Endometrial microvascular endothelial cells (primary cell): Measurements from ENCODE around the gene COL13A1. TPM values are rescaled to one million over a fixed set of nuclear protein-coding genes. Genes with fewer than 3 reads are reported as not detected.

ENCODE experiments used
- in situ Hi-C: cut with HindIII; loops from 2 replicates; pipeline ENCODE4 v1.10.0; 2017; ENCODE audit warnings: low sequenced_read_pairs, low pct_unique_long_range_greater_than_20kb; ENCODE audit errors: inconsistent ontology term
- total RNA-seq: library from RNA; depleted of rRNA; stranded (reverse); fragments of >200 nt; gene quantifications from one replicate; pipeline ENCODE4 v1.2.3, GENCODE V29; 2015; ENCODE audit errors: inconsistent ontology term

Gene COL13A1
- total RNA-seq, 1 donor from 2014 or later = 53.8 TPM

- in situ Hi-C loops = no loop called here
Observed at GRCh38 chr10:69839696-69840345, 38.1 kb downstream of the COL13A1 start.

- in situ Hi-C loops = no loop called here
Observed at GRCh38 chr10:69840773-69841172, 39.1 kb downstream of the COL13A1 start.

- in situ Hi-C loops = no loop called here
Observed at GRCh38 chr10:69842020-69842419, 40.3 kb downstream of the COL13A1 start.

- in situ Hi-C loops = no loop called here
Observed at GRCh38 chr10:69842882-69843281, 41.2 kb downstream of the COL13A1 start.

GRCh38 chr10:69843923-69844322, 42.2 kb downstream of the COL13A1 start:
- in situ Hi-C loops = no loop called here

- in situ Hi-C loops = no loop called here
Observed at GRCh38 chr10:69844698-69845097, 43.0 kb downstream of the COL13A1 start.

- in situ Hi-C loops = no loop called here
Observed at GRCh38 chr10:69845574-69846292, 44.0 kb downstream of the COL13A1 start.

GRCh38 chr10:69846293-69846921, 44.7 kb downstream of the COL13A1 start:
- in situ Hi-C loops = no loop called here

GRCh38 chr10:69847458-69847857, 45.8 kb downstream of the COL13A1 start:
- in situ Hi-C loops = no loop called here

- in situ Hi-C loops = no loop called here
Observed at GRCh38 chr10:69847883-69848282, 46.2 kb downstream of the COL13A1 start.

- in situ Hi-C loops = no loop called here
Observed at GRCh38 chr10:69848454-69848853, 46.7 kb downstream of the COL13A1 start.

GRCh38 chr10:69849825-69850224, 48.1 kb downstream of the COL13A1 start:
- in situ Hi-C loops = no loop called here

- in situ Hi-C loops = no loop called here
Observed at GRCh38 chr10:69850440-69850839, 48.7 kb downstream of the COL13A1 start.

GRCh38 chr10:69851306-69851705, 49.6 kb downstream of the COL13A1 start:
- in situ Hi-C loops = no loop called here

GRCh38 chr10:69853064-69853463, 51.4 kb downstream of the COL13A1 start:
- in situ Hi-C loops = no loop called here

GRCh38 chr10:69854511-69855345, 53.0 kb downstream of the COL13A1 start:
- in situ Hi-C loops = no loop called here

GRCh38 chr10:69855346-69856111, 53.8 kb downstream of the COL13A1 start:
- in situ Hi-C loops = no loop called here

- in situ Hi-C loops = no loop called here
Observed at GRCh38 chr10:69856601-69857166, 55.0 kb downstream of the COL13A1 start.
